Measurements from ENCODE around the gene BTG4. TPM values are rescaled to one million over a fixed set of nuclear protein-coding genes. Genes with fewer than 3 reads are reported as not detected.

BTG4 gene
- not detected for total RNA-seq
- long read RNA-seq, result 0 reads

- peak; percentile 34 for ATAC-seq (ENCODE audit: poor library complexity)
- intact Hi-C loops (cut with DNase I), result no loop called here
- DNase-seq, result no peak
Measured at GRCh38 chr11:111512296-111513239, at the start of gene BTG4. TSS of gene BTG4 (minus strand) at chr11:111512386. CDS start at chr11:111498776, 13,610 bp downstream.

- DNase-seq (no peak), ATAC-seq (ENCODE audit: poor library complexity) (no peak)
- intact Hi-C loops (cut with DNase I), result no loop called here
Measured at GRCh38 chr11:111561791-111562325, 49.7 kb upstream of the BTG4 start.

- intact Hi-C loops (cut with DNase I), result no loop called here
- ATAC-seq (ENCODE audit: poor library complexity) (no peak), DNase-seq (no peak)
Measured at GRCh38 chr11:111561306-111561705, 49.1 kb upstream of the BTG4 start.

- ATAC-seq (ENCODE audit: poor library complexity) (no peak), DNase-seq (no peak)
- intact Hi-C loops (cut with DNase I), result no loop called here
Measured at GRCh38 chr11:111560800-111561199, 48.6 kb upstream of the BTG4 start.

GRCh38 chr11:111559800-111560464, 47.7 kb upstream of the BTG4 start:
- DNase-seq (no peak), ATAC-seq (ENCODE audit: poor library complexity) (no peak)
- intact Hi-C loops (cut with DNase I), result no loop called here

- DNase-seq, result no peak
- intact Hi-C loops (cut with DNase I), result no loop called here
- ATAC-seq (ENCODE audit: poor library complexity), result no peak
Measured at GRCh38 chr11:111557425-111558111, 45.4 kb upstream of the BTG4 start.

- DNase-seq (no peak), ATAC-seq (ENCODE audit: poor library complexity) (no peak)
- intact Hi-C loops (cut with DNase I), result no loop called here
Measured at GRCh38 chr11:111555255-111555654, 43.1 kb upstream of the BTG4 start.

- intact Hi-C loops (cut with DNase I), result no loop called here
- no peak for DNase-seq
- ATAC-seq (ENCODE audit: poor library complexity), result no peak
Measured at GRCh38 chr11:111554532-111554931, 42.3 kb upstream of the BTG4 start.

- intact Hi-C loops (cut with DNase I), result no loop called here
- ATAC-seq (ENCODE audit: poor library complexity) (no peak), DNase-seq (no peak)
Measured at GRCh38 chr11:111550258-111550657, 38.1 kb upstream of the BTG4 start.

- DNase-seq (no peak), ATAC-seq (ENCODE audit: poor library complexity) (no peak)
- intact Hi-C loops (cut with DNase I), result no loop called here
Measured at GRCh38 chr11:111549869-111550203, 37.6 kb upstream of the BTG4 start.

GRCh38 chr11:111549196-111549868, 37.1 kb upstream of the BTG4 start:
- ATAC-seq (ENCODE audit: poor library complexity) (no peak), DNase-seq (no peak)
- intact Hi-C loops (cut with DNase I), result no loop called here

GRCh38 chr11:111548525-111548924, 36.3 kb upstream of the BTG4 start:
- ATAC-seq (ENCODE audit: poor library complexity) (no peak), DNase-seq (no peak)
- intact Hi-C loops (cut with DNase I), result no loop called here

GRCh38 chr11:111542606-111543275, 30.6 kb upstream of the BTG4 start:
- intact Hi-C loops (cut with DNase I), result no loop called here
- ATAC-seq (ENCODE audit: poor library complexity) (no peak), DNase-seq (no peak)

GRCh38 chr11:111541254-111542061, 29.3 kb upstream of the BTG4 start:
- intact Hi-C loops (cut with DNase I), result no loop called here
- peak; percentile 66 for ATAC-seq (ENCODE audit: poor library complexity)
- peak; percentile 77 for DNase-seq

- intact Hi-C loops (cut with DNase I), result no loop called here
Measured at GRCh38 chr11:111540937-111541253, 28.7 kb upstream of the BTG4 start.

GRCh38 chr11:111540114-111540936, 28.1 kb upstream of the BTG4 start, which contains the start of gene LAYN:
TSS of gene LAYN (plus strand) at chr11:111540720. CDS start at chr11:111540844, 124 bp downstream.
- DNase-seq (peak; percentile 64), ATAC-seq (ENCODE audit: poor library complexity) (peak; percentile 52)
- intact Hi-C loops (cut with DNase I), result no loop called here

More at GRCh38 chr11:111540937-111541253, 28.7 kb upstream of the BTG4 start:
- peak; percentile 51 for ATAC-seq (ENCODE audit: poor library complexity)
- no peak for DNase-seq

Data from Right ventricle myocardium superior (tissue), 1 donor.